ENCODE measurements around the gene SFN.

DNA sequence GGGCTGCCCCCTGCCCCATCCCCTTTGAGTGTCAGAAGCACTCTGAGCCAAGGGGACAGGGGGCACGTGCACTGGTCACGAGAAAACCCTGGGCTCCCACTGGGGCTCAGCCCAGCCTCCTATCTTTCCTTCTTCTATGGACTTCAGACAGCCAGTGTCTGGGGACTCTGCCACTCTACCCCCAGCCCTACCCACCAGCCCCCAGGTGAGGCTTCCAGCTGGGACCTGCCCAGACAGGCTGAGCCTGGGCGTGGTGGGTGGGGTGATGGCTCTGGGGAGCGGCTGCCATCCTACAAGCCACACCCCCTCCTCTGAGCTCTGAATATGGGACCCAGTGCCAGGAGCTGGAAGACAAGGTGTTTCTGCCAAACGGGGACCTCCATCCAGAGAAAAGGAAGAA lies 8.0 kb upstream of the SFN start:
- TF ChIP-seq, protein P1, sequence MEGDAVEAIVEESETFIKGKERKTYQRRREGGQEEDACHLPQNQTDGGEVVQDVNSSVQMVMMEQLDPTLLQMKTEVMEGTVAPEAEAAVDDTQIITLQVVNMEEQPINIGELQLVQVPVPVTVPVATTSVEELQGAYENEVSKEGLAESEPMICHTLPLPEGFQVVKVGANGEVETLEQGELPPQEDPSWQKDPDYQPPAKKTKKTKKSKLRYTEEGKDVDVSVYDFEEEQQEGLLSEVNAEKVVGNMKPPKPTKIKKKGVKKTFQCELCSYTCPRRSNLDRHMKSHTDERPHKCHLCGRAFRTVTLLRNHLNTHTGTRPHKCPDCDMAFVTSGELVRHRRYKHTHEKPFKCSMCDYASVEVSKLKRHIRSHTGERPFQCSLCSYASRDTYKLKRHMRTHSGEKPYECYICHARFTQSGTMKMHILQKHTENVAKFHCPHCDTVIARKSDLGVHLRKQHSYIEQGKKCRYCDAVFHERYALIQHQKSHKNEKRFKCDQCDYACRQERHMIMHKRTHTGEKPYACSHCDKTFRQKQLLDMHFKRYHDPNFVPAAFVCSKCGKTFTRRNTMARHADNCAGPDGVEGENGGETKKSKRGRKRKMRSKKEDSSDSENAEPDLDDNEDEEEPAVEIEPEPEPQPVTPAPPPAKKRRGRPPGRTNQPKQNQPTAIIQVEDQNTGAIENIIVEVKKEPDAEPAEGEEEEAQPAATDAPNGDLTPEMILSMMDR (IDR thresholded peaks at IDR 0.05), result no peak
- TF ChIP-seq EZH2 (IDR thresholded peaks at IDR 0.05; ENCODE audit: borderline replicate concordance, insufficient read depth, low read depth, low read length, poor library complexity, severe bottlenecking), result no peak
